ENCODE measurements around the gene SNX12.
A peak's percentile ranks its signal among the peaks of the same experiment; 100 is the strongest.

The SNX12 gene

DNA sequence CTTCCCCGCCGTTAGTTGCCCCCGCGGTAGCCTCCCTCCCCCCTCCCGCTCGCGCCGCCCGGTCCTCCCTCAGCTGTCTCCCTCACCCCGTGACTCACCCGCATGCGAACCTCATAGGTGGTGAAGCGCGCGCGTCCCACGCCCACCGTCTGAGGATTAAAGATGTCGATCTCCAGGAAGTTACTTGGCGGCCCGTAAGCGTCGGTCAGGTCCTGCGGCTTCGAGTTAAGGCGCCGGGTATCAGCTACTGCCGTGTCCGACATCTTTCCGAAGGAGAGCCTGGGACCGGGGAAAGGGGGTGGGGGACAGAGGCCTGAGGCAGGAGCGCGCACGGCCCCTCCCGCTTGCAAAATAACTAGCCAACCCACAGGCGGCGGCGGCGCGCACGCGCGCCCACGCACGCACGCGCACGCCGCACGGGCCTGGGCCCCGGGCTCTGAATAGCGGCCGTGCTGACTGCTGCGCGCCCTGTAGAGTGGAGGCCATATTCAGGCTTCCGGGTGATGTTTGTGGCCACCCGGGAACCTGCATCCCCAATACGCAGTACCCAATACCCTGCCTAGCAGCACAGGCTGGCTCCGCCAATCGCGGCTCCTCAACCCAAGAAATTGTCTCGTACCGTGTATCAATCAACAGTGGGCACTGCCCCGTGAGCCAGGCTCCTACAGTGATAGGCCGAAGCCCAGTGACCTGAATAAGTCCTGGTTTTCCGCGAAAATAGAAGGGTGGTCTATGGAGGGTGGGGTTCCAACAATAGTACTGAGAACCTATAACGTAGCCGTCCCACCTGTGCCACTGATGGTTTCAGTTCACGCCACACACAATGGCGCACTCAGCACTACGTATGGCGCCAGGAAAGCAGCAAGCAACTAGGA, at the start of gene SNX12:
Gene SNX12, minus strand, starts transcription at position 291 of the 875 bp plus-strand sequence. Its CDS starts 28 bp downstream, at position 263.
- Mint-ChIP-seq H3K27ac (peak within 1 kb of the TSS; percentile 93), H3K27me3 (ENCODE audit: low read depth) (peaks cover 12% of the 10 kb centered on the region), H3K4me1 (ENCODE audit: low read depth) (peaks cover 16% of the 10 kb centered on the region), H3K36me3 (ENCODE audit: low read depth) (peaks cover 8% of the 10 kb centered on the region), H3K9me3 (no peaks in the 10 kb centered on the region), H3K4me3 (peak within 1 kb of the TSS; percentile 98)

DNA sequence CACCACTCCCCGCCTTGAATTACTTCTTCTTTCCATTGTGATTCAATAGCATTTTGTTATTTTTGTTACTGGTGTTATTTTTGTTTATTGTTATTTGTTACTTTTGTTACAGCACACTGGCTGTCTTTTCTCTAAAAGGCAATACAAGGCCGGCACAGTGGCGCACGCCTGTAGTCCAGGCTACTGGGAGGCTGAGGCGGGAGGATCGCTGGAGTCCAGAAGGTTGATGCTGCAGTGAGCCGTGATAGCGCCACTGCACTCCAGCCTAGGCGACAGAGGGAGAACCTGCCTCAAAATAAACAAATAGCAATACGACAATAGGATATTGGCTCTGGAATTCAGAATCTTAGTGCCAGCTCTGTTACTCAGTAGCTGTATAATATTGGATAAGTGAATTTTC, 49.2 kb upstream of the SNX12 start:
- H3K9me3 Mint-ChIP-seq, result no peaks in the 10 kb centered on the region
- H3K27me3 Mint-ChIP-seq (ENCODE audit: low read depth), result no peaks in the 10 kb centered on the region
- H3K36me3 Mint-ChIP-seq (ENCODE audit: low read depth), result peaks cover 10% of the 10 kb centered on the region
- peak overlapping the region; percentile 34 for H3K4me3 Mint-ChIP-seq
- peaks cover 22% of the 10 kb centered on the region for H3K4me1 Mint-ChIP-seq (ENCODE audit: low read depth)
- peak overlapping the region; percentile 36 for H3K27ac Mint-ChIP-seq

DNA sequence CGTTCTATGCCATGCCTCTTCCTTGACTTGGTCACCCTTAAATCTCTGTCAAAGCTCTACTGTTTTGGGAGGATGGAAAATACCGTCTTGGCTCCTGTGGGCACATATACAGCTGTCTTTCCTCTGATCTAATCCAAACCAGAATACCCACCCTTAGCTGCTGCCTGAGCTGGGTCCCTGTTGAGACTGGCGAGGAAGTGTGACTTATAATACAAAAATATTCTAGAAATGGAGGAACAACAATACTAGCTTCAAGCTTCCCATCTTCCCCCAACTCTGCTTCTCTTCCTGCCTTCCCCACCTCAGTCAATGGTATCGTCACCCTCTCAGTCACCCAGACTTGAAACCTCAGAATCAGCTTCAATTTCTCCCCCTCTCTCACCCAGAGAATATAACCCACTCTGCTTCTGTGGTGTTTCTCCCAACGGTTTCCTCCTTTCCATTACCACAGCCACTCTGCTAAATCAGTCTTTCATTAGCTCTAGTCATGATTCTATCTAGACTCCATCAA, 43.8 kb upstream of the SNX12 start:
- Mint-ChIP-seq H3K4me3 (peak overlapping the region; percentile 100), H3K4me1 (ENCODE audit: low read depth) (peaks cover 33% of the 10 kb centered on the region), H3K9me3 (no peaks in the 10 kb centered on the region), H3K27ac (peak overlapping the region; percentile 96), H3K27me3 (ENCODE audit: low read depth) (no peaks in the 10 kb centered on the region), H3K36me3 (ENCODE audit: low read depth) (peaks cover 45% of the 10 kb centered on the region)

DNA sequence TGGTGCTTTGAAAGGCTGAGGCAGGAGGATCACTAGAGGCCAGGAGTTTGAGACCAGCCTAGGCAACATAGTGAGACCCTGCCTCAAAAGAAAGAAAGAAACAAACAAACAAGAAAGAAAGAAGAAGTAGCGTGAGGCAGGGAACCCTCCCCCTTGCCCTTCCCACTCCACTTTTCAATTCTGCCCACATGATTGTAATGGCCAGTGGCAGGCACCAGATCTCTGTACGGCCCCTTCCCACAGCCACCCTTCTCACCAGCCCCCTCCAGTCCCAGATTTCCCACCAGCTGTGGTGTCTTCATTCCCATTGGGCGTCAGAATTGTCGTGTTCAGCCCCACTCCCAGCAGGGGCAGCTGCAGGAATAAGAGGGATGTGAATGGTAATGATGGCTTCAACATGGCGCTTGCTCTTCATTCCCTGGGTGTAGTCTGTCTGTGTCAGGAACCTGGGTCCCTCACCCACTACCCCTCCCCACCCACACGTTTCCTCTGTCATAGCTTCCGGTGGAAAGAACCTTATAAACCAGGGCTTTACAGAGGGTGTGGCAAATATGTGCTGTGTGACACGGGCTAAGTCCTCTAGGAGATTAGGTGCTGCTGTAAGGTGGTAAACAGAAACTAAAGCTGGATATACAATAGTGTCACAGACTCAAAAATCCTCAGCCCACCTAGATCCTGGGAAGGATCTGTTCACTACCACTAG, 43.2 kb upstream of the SNX12 start, which contains the start of gene IL2RG:
Gene IL2RG, minus strand, starts transcription at position 437 of the 703 bp plus-strand sequence. Its CDS starts 38 bp downstream, at position 399.
- Mint-ChIP-seq H3K9me3 (no peaks in the 10 kb centered on the region), H3K27ac (peak within 1 kb of the TSS; percentile 96), H3K27me3 (ENCODE audit: low read depth) (no peaks in the 10 kb centered on the region), H3K4me1 (ENCODE audit: low read depth) (peaks cover 38% of the 10 kb centered on the region), H3K4me3 (peak within 1 kb of the TSS; percentile 100), H3K36me3 (ENCODE audit: low read depth) (peaks cover 49% of the 10 kb centered on the region)

DNA sequence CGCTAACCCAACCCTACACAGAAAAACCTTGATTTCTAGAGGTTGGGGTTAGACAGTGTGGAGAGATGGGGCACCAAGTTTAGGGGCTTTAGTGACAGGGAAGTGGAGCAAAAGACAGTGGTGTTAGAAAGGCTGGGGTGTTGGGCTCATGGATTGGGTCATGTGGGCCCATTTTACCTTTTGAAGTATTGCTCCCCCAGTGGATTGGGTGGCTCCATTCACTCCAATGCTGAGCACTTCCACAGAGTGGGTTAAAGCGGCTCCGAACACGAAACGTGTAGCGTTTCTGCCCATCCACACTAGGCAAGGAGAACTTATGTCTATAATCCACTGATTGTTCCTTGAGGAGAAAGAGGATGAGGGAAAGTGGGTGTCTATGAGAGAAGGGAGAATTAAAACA, 40.9 kb upstream of the SNX12 start:
- no peaks in the 10 kb centered on the region for H3K27me3 Mint-ChIP-seq (ENCODE audit: low read depth)
- no peaks in the 10 kb centered on the region for H3K9me3 Mint-ChIP-seq
- H3K27ac Mint-ChIP-seq, result peak overlapping the region; percentile 89
- H3K4me3 Mint-ChIP-seq, result peak overlapping the region; percentile 100
- peaks cover 62% of the 10 kb centered on the region for H3K36me3 Mint-ChIP-seq (ENCODE audit: low read depth)
- peaks cover 52% of the 10 kb centered on the region for H3K4me1 Mint-ChIP-seq (ENCODE audit: low read depth)

DNA sequence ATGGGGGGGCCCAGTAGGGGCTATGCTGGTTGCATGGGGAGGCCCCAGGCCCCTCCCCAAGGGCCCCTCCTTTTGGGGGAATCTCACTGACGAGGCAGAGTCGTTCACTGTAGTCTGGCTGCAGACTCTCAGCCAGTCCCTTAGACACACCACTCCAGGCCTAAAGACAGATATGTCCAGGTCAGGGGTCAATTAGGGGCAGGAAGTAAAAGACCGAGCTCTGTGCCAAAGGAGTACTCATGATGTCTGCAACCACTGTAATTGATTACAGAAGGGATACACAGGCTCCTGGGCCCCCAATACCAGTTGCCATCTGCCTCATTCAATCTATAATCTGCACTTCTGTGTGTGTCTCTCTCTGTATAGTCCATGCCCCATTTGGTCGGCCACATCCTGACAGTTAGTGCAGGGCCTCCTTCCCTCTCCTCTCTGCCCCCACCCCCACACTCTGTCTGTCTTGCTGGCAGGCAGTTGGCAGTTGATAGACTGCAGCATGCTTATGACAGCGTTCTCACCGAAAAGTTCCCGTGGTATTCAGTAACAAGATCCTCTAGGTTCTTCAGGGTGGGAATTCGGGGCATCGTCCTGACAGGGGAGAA, 39.7 kb upstream of the SNX12 start:
- peaks cover 57% of the 10 kb centered on the region for H3K4me1 Mint-ChIP-seq (ENCODE audit: low read depth)
- peaks cover 65% of the 10 kb centered on the region for H3K36me3 Mint-ChIP-seq (ENCODE audit: low read depth)

DNA sequence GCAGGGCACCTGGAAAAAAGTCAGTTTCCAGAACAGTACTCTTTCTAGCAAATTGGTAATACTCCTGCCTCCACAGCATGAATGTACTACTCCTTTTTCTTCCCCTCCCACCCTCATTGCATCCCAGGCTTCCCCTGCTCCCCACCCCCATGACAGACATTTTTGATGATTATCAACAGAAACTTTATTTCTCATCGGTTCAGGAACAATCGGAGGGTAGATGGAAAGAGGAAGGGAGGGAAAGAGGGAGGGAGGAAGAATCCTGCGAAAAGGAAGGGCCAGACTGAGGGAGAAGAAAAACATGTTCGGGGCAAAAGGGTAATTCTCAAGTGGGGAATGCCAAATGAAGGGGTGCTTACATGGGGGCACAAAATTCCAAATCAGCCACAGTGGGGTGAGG, 39.1 kb upstream of the SNX12 start:
- H3K36me3 Mint-ChIP-seq (ENCODE audit: low read depth), result peaks cover 65% of the 10 kb centered on the region
- H3K27ac Mint-ChIP-seq, result peak overlapping the region; percentile 89
- peaks cover 58% of the 10 kb centered on the region for H3K4me1 Mint-ChIP-seq (ENCODE audit: low read depth)
- H3K27me3 Mint-ChIP-seq (ENCODE audit: low read depth), result no peaks in the 10 kb centered on the region
- peak overlapping the region; percentile 100 for H3K4me3 Mint-ChIP-seq
- H3K9me3 Mint-ChIP-seq, result no peaks in the 10 kb centered on the region

More for the DNA sequence above, 39.7 kb upstream of the SNX12 start:
- no peaks in the 10 kb centered on the region for H3K27me3 Mint-ChIP-seq (ENCODE audit: low read depth)
- no peaks in the 10 kb centered on the region for H3K9me3 Mint-ChIP-seq
- H3K4me3 Mint-ChIP-seq, result peak overlapping the region; percentile 100
- peak overlapping the region; percentile 89 for H3K27ac Mint-ChIP-seq

DNA sequence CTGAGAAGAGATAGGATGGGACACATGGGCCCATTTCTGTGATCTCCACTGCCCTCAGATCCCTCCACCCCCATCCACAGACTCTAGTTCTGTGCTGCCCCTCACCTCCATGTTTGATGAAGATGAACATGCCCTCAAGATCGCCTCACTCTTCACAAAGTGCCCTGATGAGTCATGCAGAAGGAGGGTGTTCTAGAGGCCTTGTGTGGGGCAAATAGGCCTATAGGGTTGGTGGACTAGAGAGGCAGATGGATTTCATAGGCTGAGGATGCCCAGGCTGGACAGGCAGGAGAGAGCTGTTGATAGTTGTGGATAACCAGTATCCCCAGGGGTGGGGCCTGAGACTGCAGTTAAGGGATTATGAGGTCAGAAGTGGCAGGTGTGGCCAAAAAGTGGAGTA, 38.3 kb upstream of the SNX12 start, which contains the start of gene CXorf65:
Gene CXorf65, minus strand, starts transcription at position 314 of the 400 bp plus-strand sequence. Its CDS starts 184 bp downstream, at position 130.
- no peaks in the 10 kb centered on the region for H3K9me3 Mint-ChIP-seq
- no peaks in the 10 kb centered on the region for H3K27me3 Mint-ChIP-seq (ENCODE audit: low read depth)
- peak within 1 kb of the TSS; percentile 89 for H3K27ac Mint-ChIP-seq
- H3K4me3 Mint-ChIP-seq, result peak within 1 kb of the TSS; percentile 100
- H3K36me3 Mint-ChIP-seq (ENCODE audit: low read depth), result peaks cover 65% of the 10 kb centered on the region
- H3K4me1 Mint-ChIP-seq (ENCODE audit: low read depth), result peaks cover 60% of the 10 kb centered on the region

DNA sequence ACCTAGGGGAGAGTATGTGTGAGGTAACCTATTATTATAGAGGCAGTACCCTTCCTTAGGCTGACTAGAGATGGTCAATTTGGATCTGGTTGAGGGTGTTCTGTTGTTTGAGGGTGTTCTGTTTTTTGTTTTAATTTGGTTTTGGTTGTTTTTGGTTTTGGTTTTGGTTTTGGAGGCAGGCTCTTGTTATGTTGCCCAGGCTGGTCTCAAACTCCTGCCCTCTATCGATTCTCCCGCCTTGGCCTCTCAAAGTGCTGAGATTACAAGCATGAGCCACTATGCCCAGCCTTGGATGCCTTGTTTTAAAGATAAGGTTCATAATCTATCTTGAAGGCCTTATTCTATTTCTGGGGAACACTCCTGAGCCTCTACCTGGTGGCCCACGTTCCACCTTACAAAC, 37.5 kb upstream of the SNX12 start:
- H3K9me3 Mint-ChIP-seq, result no peaks in the 10 kb centered on the region
- H3K27me3 Mint-ChIP-seq (ENCODE audit: low read depth), result no peaks in the 10 kb centered on the region
- H3K27ac Mint-ChIP-seq, result peak overlapping the region; percentile 84
- peaks cover 57% of the 10 kb centered on the region for H3K36me3 Mint-ChIP-seq (ENCODE audit: low read depth)
- peak overlapping the region; percentile 61 for H3K4me3 Mint-ChIP-seq
- peaks cover 64% of the 10 kb centered on the region for H3K4me1 Mint-ChIP-seq (ENCODE audit: low read depth)

DNA sequence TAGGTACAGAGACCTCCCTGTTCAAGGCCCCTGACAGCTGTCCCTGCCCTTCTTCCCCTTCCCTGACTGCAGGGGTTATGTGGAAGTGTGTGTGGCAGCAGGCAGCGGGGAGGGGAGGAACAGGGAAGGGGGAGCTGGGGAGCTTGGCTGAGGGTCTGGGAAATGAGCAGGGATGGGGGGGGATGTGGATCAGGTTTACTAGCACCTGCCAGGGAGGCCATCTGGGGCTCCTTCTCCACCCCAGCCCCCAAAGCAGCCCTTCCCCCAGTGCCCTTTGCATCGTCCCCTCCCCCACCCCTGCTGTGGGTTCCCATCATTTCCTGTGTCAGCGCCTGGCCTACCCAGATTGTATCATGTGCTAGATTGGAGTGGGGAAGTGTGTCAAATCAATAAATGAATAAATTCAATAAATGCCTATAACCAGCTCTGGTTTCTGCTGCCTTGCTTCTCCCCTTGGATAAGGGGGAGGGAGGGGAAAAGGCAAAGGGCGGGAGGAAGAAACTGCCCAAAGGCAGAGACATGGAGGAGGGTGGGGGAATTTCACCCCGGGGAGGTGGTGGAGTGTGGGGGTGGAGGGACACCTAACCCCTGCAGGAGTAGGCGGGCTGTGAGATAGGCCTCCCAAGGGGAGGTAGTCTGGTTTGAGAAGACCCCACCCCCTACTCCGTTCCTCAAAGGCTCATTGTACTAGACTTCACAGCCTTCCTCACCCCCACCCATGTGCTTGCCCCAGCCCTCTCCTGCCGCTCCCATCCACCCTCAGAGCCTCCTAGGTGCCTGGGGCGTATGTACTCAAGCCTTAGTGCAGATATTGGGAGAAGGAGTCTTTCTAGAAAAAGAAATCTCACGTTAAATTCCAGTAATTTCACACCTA, 35.2 kb upstream of the SNX12 start:
- Mint-ChIP-seq H3K4me3 (peak overlapping the region; percentile 85), H3K4me1 (ENCODE audit: low read depth) (peaks cover 66% of the 10 kb centered on the region), H3K27me3 (ENCODE audit: low read depth) (no peaks in the 10 kb centered on the region)

DNA sequence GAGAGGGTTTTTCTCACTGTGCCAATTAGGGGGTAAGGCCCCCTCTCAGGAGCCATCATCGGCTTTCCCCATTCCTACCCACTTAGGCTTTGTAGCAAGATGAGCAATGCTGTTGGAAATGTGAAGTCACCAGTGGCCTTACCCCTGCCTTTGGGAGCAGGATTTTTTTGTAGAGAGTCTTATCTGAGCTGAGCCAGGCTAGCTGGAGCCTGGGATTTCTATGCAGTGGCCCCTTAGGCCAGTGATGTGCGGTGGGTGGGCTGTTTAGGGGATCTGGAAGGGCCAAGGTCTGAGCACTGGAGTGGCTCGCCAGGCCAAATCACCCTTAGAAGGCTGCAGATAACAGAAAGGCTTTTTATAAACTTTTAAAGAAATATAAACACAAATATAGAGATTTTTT, 34.2 kb upstream of the SNX12 start:
- peaks cover 60% of the 10 kb centered on the region for H3K4me1 Mint-ChIP-seq (ENCODE audit: low read depth)
- H3K4me3 Mint-ChIP-seq, result no peak overlapping the region
- H3K27me3 Mint-ChIP-seq (ENCODE audit: low read depth), result no peaks in the 10 kb centered on the region
- H3K9me3 Mint-ChIP-seq, result no peaks in the 10 kb centered on the region
- H3K27ac Mint-ChIP-seq, result peak overlapping the region; percentile 94
- peaks cover 23% of the 10 kb centered on the region for H3K36me3 Mint-ChIP-seq (ENCODE audit: low read depth)

More for the DNA sequence above, 35.2 kb upstream of the SNX12 start:
- peak overlapping the region; percentile 94 for H3K27ac Mint-ChIP-seq
- no peaks in the 10 kb centered on the region for H3K9me3 Mint-ChIP-seq
- peaks cover 34% of the 10 kb centered on the region for H3K36me3 Mint-ChIP-seq (ENCODE audit: low read depth)

DNA sequence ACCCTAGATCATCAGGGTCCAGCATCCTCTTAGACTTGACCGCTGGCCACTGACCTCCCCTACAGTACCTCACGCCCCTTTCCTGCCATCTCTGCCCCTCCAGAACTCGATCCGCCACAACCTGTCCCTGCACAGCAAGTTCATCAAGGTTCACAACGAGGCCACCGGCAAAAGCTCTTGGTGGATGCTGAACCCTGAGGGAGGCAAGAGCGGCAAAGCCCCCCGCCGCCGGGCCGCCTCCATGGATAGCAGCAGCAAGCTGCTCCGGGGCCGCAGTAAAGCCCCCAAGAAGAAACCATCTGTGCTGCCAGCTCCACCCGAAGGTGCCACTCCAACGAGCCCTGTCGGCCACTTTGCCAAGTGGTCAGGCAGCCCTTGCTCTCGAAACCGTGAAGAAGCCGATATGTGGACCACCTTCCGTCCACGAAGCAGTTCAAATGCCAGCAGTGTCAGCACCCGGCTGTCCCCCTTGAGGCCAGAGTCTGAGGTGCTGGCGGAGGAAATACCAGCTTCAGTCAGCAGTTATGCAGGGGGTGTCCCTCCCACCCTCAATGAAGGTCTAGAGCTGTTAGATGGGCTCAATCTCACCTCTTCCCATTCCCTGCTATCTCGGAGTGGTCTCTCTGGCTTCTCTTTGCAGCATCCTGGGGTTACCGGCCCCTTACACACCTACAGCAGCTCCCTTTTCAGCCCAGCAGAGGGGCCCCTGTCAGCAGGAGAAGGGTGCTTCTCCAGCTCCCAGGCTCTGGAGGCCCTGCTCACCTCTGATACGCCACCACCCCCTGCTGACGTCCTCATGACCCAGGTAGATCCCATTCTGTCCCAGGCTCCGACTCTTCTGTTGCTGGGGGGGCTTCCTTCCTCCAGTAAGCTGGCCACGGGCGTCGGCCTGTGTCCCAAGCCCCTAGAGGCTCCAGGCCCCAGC, 32.7 kb upstream of the SNX12 start:
- peaks cover 54% of the 10 kb centered on the region for H3K4me1 Mint-ChIP-seq (ENCODE audit: low read depth)
- no peak overlapping the region for H3K4me3 Mint-ChIP-seq
- peak overlapping the region; percentile 63 for H3K27ac Mint-ChIP-seq
- no peaks in the 10 kb centered on the region for H3K27me3 Mint-ChIP-seq (ENCODE audit: low read depth)
- peaks cover 13% of the 10 kb centered on the region for H3K36me3 Mint-ChIP-seq (ENCODE audit: low read depth)
- H3K9me3 Mint-ChIP-seq, result no peaks in the 10 kb centered on the region

DNA sequence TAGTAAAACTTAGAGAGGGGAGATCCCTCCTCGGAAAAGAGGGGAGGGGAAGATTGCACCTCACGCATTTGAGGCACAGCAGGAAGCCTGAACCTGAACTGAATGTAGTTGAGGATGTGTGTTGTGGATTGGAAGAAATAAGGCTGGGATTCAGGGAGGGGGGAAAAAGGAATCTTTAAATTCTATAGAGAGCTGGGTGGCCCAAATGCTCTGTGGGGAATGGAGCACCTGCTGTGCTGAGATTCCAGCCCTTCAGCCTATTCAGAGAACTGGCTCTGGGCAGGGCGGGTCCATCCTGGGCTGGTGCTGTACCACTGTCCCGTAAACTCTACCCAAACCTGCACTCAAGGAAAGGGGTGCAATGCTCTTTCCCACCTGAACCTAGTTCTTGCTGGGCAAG, 31.6 kb upstream of the SNX12 start:
- Mint-ChIP-seq H3K9me3 (no peaks in the 10 kb centered on the region), H3K4me3 (no peak overlapping the region)

More for the DNA sequence above, 31.6 kb upstream of the SNX12 start:
- H3K4me1 Mint-ChIP-seq (ENCODE audit: low read depth), result peaks cover 51% of the 10 kb centered on the region
- peaks cover 9% of the 10 kb centered on the region for H3K36me3 Mint-ChIP-seq (ENCODE audit: low read depth)
- no peaks in the 10 kb centered on the region for H3K27me3 Mint-ChIP-seq (ENCODE audit: low read depth)
- H3K27ac Mint-ChIP-seq, result no peak overlapping the region

Data from T-helper 1 cell treated with Interleukin-12 subunit alpha and Interleukin-12 subunit beta and Interleukin-4 antibody, amounts not matched to agents 30 μg/mL and 1 μg/mL, for 36 hours (primary cell).